HepG2 (cell line): ENCODE results near the gene CTIF. TPM values are rescaled to one million over a fixed set of nuclear protein-coding genes. Genes with fewer than 3 reads are reported as not detected.

ENCODE experiments used
- ATAC-seq: fragments of 200-7000 bp; cut with Tn5 transposase; 3 replicates; pipeline ENCODE4 v1.9.1; 2020; ENCODE audit warnings: mild to moderate bottlenecking, moderate library complexity
- BruUV-seq: library from RNA; stranded (reverse); fragments of 400-500 nt; replicated peaks from 2 replicates; lab custom pipeline; 2021; lab: Mats Ljungman, UMichigan
- CTCF ChIA-PET: fragments of 300-600 bp; formaldehyde crosslinking; extraction: SDS; loops from one replicate; lab custom pipeline; 2021; ENCODE audit warnings: low total read pairs, inconsistent platforms, low intra/inter-chr PET ratio; lab: Yijun Ruan, JAX
- POLR2A ChIA-PET: fragments of 350-600 bp; sonication (Branson Sonifier 250); formaldehyde crosslinking; loops from one replicate; lab custom pipeline; 2020; ENCODE audit warnings: antibody characterized with exemption, inconsistent platforms; lab: Yijun Ruan, JAX
- DNase-seq: peaks from one replicate; pipeline ENCODE4 v3.0.0-alpha.2; 2015; ENCODE audit warnings: low spot score
- FAIRE-seq: peaks from 3 replicates; lab custom pipeline; 2011; peaks lifted over from hg19 to GRCh38; lab: Jason Lieb, UNC
- H2AFZ ChIP-seq: one replicate; pipeline ENCODE4 v1.6.1; 2011; ENCODE audit warnings: low read length, inconsistent platforms
- H3K27ac ChIP-seq: fragments of 300-600 bp; 3 replicates; pipeline ENCODE4 v1.8.0; 2011; ENCODE audit warnings: mixed run types, mild to moderate bottlenecking, mixed read lengths, low read length, inconsistent platforms; ENCODE audit not compliant: insufficient read depth; ENCODE audit errors: extremely low read length
- H3K27me3 ChIP-seq, 2 experiments: fragments of 200-600 bp in 1 of 2; 2 replicates in 1 of 2; 3 replicates in 1 of 2; pipeline versions ENCODE4 v1.6.0 to v1.8.0; 2011; ENCODE audit warnings: low read length in 2 of 2, mild to moderate bottlenecking in 2 of 2, moderate library complexity in 2 of 2, inconsistent platforms in 1 of 2; ENCODE audit not compliant: insufficient read depth in 2 of 2, control insufficient read depth in 1 of 2
- H3K36me3 ChIP-seq, 2 experiments: fragments of 200-600 bp in 1 of 2; replicated peaks in 1 of 2; 2 replicates in 1 of 2; 3 replicates in 1 of 2; pipeline versions ENCODE4 v1.5.1 to v1.8.0; 2011; ENCODE audit warnings: low read length in 2 of 2, inconsistent platforms in 1 of 2; ENCODE audit not compliant: insufficient read depth in 2 of 2, control insufficient read depth in 1 of 2
- H3K4me1 ChIP-seq: 2 replicates; pipeline ENCODE4 v1.5.1; 2012; ENCODE audit warnings: low read length, inconsistent platforms; ENCODE audit not compliant: insufficient read depth
- H3K4me2 ChIP-seq: 2 replicates; pipeline ENCODE4 v1.6.0; 2011; ENCODE audit warnings: low read depth, low read length, inconsistent platforms
- H3K4me3 ChIP-seq, 3 experiments: fragments of 200-600 bp in 1 of 3; sonication (generic), shearing (Covaris generic) in 1 of 3; replicated peaks in 1 of 3; 2 replicates each; pipeline ENCODE4 v1.5.1; 2011 to 2016; ENCODE audit warnings: low read length in 3 of 3, inconsistent platforms in 2 of 3, low read depth in 2 of 3, mild to moderate bottlenecking in 2 of 3, control low read depth in 1 of 3, mixed read lengths in 1 of 3; ENCODE audit not compliant: insufficient read depth in 1 of 3
- H3K79me2 ChIP-seq: one replicate; pipeline ENCODE4 v1.6.1; 2011; ENCODE audit warnings: low read length, inconsistent platforms; ENCODE audit not compliant: insufficient read depth
- H3K9ac ChIP-seq: 2 replicates; pipeline ENCODE4 v1.6.0; 2011; ENCODE audit warnings: mild to moderate bottlenecking, low read depth, low read length, inconsistent platforms; ENCODE audit not compliant: insufficient read depth
- H3K9me3 ChIP-seq: 2 replicates; pipeline ENCODE4 v1.5.1; 2012; ENCODE audit warnings: mild to moderate bottlenecking, low read length
- H4K20me1 ChIP-seq: 2 replicates; pipeline ENCODE4 v1.6.0; 2011; ENCODE audit warnings: inconsistent platforms, mild to moderate bottlenecking, low read length, moderate library complexity; ENCODE audit not compliant: insufficient read depth
- ELF4 ChIP-seq: sonication (generic); formaldehyde crosslinking; IDR thresholded peaks from 2 replicates; pipeline ENCODE4 v1.5.0; 2020; ENCODE audit warnings: missing genetic modification reagents, mild to moderate bottlenecking, moderate library complexity, borderline replicate concordance
- MAFF ChIP-seq: IDR thresholded peaks from 2 replicates; pipeline ENCODE4 v1.6.1; 2011; ENCODE audit warnings: low read depth, low read length, improper control_type of control experiment
- MAFK ChIP-seq, 2 experiments: IDR thresholded peaks in 1 of 2; conservative IDR thresholded peaks in 1 of 2; 2 replicates each; pipeline ENCODE4 v1.6.1; 2011; ENCODE audit warnings: improper control_type of control experiment in 2 of 2, low read length in 2 of 2
- MEF2D ChIP-seq: sonication (generic); formaldehyde crosslinking; IDR thresholded peaks from 2 replicates; pipeline ENCODE4 v1.5.1; 2020; ENCODE audit warnings: mild to moderate bottlenecking, missing genetic modification reagents
- ZNF33A ChIP-seq: sonication (generic); formaldehyde crosslinking; IDR thresholded peaks from 2 replicates; pipeline ENCODE4 v1.5.1; 2020; ENCODE audit warnings: missing genetic modification reagents, mild to moderate bottlenecking, moderate library complexity, borderline replicate concordance
- ZNF83 ChIP-seq: sonication (generic); formaldehyde crosslinking; IDR thresholded peaks from 2 replicates; pipeline ENCODE4 v1.4.0; 2020; ENCODE audit warnings: missing genetic modification reagents, mild to moderate bottlenecking, borderline replicate concordance
- WGBS: methylation state at CpG from one replicate; pipeline ENCODE4 v1.1.6; 2017; ENCODE audit warnings: low lambda C conversion rate; 5-methylcytosine and 5-hydroxymethylcytosine counted together
- in situ Hi-C: cut with HindIII; loops from 2 replicates; pipeline ENCODE4 v1.10.0; 2017; ENCODE audit warnings: low pct_unique_long_range_greater_than_20kb; ENCODE audit not compliant: extremely low pct_ligation_motif_present
- intact Hi-C: fragments of 100-400 bp; cut with micrococcal nuclease; formaldehyde crosslinking; loops from one replicate; pipeline ENCODE4 v1.10.0; 2022; ENCODE audit not compliant: unreplicated experiment
- polyA plus RNA-seq, 8 experiments: library from polyadenylated mRNA; depleted of rRNA in 3 of 8; stranded (reverse) in 7 of 8; unstranded in 1 of 8; fragments of >200 nt; fragmentation: Illumina TruSeq in 4 of 8; extraction: Trizol in 4 of 8; gene quantifications; 2 replicates each; pipeline versions ENCODE4 v1.2.1 to v1.2.3, GENCODE V29; 2011 to 2016; ENCODE audit warnings: low read depth in 4 of 8, missing spikeins in 1 of 8, mixed read lengths in 1 of 8; ENCODE audit not compliant: insufficient read depth in 1 of 8
- total RNA-seq, 5 experiments: library from RNA; depleted of rRNA; stranded (reverse); fragments of >200 nt; fragmentation: Illumina TruSeq; extraction: Trizol; gene quantifications; 2 replicates each; pipeline ENCODE4 v1.2.3, GENCODE V29; 2016; ENCODE audit warnings: low read depth in 1 of 5

The CTIF gene
- total and polyA plus RNA-seq, 2 of the 13 experiments (the other 11 are each of a cell fraction or from before 2014, with no cell fraction given), result 18.2 to 28.0 TPM

- no peak overlapping the region for H3K9ac ChIP-seq
- ChIA-PET CTCF (no interaction called here), POLR2A (interaction anchor here (1.1 kb wide), 1 partner anchor 8 kb away, joined by 3 read pairs; no protein-coding TSS in a partner anchor)
- no peaks in the 10 kb centered on the region for H3K36me3 ChIP-seq
- in situ Hi-C loops (no loop called here), intact Hi-C loops (no loop called here)
- no peak overlapping the region for H3K4me2 ChIP-seq
- H3K27me3 ChIP-seq, result peaks cover 0 to 3% of the 10 kb centered on the region in 2 experiments; a peak in 3 of 5 replicates
- WGBS, result 47% methylated on average over 3 of the region's 3 CpGs
- H3K4me3 ChIP-seq, result no peak overlapping the region
- DNase-seq, result no peak
- no peaks in the 10 kb centered on the region for H3K9me3 ChIP-seq
- peaks cover 21% of the 10 kb centered on the region for H3K4me1 ChIP-seq
- no peak for ATAC-seq
- H3K27ac ChIP-seq, result no peak overlapping the region
- TF ChIP-seq ZNF83, result no peak
- TF ChIP-seq ZNF33A, result no peak
- no peak for TF ChIP-seq ELF4 (CRISPR knock-in tag)
- no TSS peak for BruUV-seq
- FAIRE-seq, result no peak
- H2AFZ ChIP-seq, result no peak overlapping the region
- no peaks in the 10 kb centered on the region for H4K20me1 ChIP-seq
- no peaks in the 10 kb centered on the region for H3K79me2 ChIP-seq
These were observed 8.3 kb upstream of the CTIF start for GRCh38 chr18:48530399-48531081.

GRCh38 chr18:48531082-48531403 lies 7.8 kb upstream of the CTIF start:
- in situ Hi-C loops, result no loop called here
- Histone ChIP-seq H3K4me3 (no peak overlapping the region), H3K9me3 (no peaks in the 10 kb centered on the region), H2AFZ (no peak overlapping the region), H3K27ac (no peak overlapping the region), H3K4me2 (no peak overlapping the region)
- CTCF ChIA-PET, result no interaction called here
- no peak for DNase-seq
- TF ChIP-seq MEF2D (CRISPR knock-in tag), result no peak
- peak; percentile 93 for TF ChIP-seq MAFF
- peak; percentile 92 to 94 for TF ChIP-seq MAFK (conservative IDR thresholded peaks at IDR 0.05 in 1 of 2, IDR thresholded peaks at IDR 0.05 in 1 of 2; ENCODE audit: low read length in 2 of 2)
- TF ChIP-seq, all 625 proteins: peak for 2
- no TSS peak for BruUV-seq
- peaks cover 24% of the 10 kb centered on the region for H3K4me1 ChIP-seq
- intact Hi-C loops, result no loop called here
- H3K79me2 ChIP-seq, result no peaks in the 10 kb centered on the region
- no peaks in the 10 kb centered on the region for H3K36me3 ChIP-seq
- WGBS, result 41% methylated on average over 1 of the region's 1 CpG
- H4K20me1 ChIP-seq, result no peaks in the 10 kb centered on the region
- POLR2A ChIA-PET, result no interaction called here
- peaks cover 0 to 3% of the 10 kb centered on the region in 2 experiments; a peak in 3 of 5 replicates for H3K27me3 ChIP-seq
- no peak for FAIRE-seq
- no peak overlapping the region for H3K9ac ChIP-seq
- ATAC-seq, result no peak
